Right lobe of liver (tissue), 4 donors: ENCODE measurements around the gene COL16A1.

ENCODE experiments used
- CTCF ChIP-seq, 4 donors: fragments of 200-600 bp in 3 of 4; fragments of 450-650 bp in 1 of 4; IDR thresholded peaks; one replicate each; pipeline versions ENCODE4 v1.5.1 to v1.8.0; 2016 to 2022; ENCODE audit warnings: antibody characterized with exemption in 4 of 4, mild to moderate bottlenecking in 2 of 4
- POLR2A ChIP-seq: fragments of 450-650 bp; IDR thresholded peaks from one replicate; pipeline ENCODE4 v1.6.1; 2017; ENCODE audit warnings: antibody characterized with exemption, mild to moderate bottlenecking
- donor health status: DM: no; HTN: no; CAD: no.
- donor health status: DM: no; HTN: no; CAD: no.
- donor health status: DM: no; HTN: yes; CAD: no.

- no peak for TF ChIP-seq CTCF (IDR thresholded peaks at IDR 0.05)
- TF ChIP-seq POLR2A = no peak
Measured at GRCh38 chr1:31739346-31739745, 35.5 kb upstream of the COL16A1 start.
